ENCODE results near the gene GREM1.

GREM1 gene

DNA sequence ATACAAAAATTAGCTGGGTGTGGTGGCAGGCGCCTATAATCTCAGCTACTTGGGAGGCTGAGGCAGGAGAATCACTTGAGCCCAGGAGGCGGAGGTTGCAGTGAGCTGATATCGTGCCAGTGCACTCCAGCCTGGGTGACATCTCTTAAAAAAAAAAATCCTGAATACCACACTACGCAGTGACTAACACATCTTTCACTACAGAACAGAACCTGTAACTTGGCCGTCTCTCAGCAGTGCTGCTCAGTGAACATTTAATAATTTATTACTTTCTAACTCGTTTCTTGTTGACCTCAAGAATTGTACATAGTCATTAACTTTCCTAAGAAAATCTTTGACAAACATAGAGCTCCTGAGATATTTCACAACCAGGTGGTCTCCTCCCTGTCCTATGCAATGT lies 3.8 kb downstream of the GREM1 start:
- H3K9me3 ChIP-seq (ENCODE audit: insufficient read depth, low read depth, low read length): no peaks in the 10 kb centered on the region
- no peaks in the 10 kb centered on the region for H3F3A ChIP-seq (ENCODE audit: low read depth)
- no peaks in the 10 kb centered on the region for H3K9me2 ChIP-seq (replicated peaks; ENCODE audit: low read depth, low read length)
- H4K20me1 ChIP-seq (ENCODE audit: insufficient read depth, low read length, poor library complexity, severe bottlenecking): no peaks in the 10 kb centered on the region
- H3K4me1 ChIP-seq (ENCODE audit: insufficient read depth, low read length, poor library complexity, severe bottlenecking): peaks cover 15% of the 10 kb centered on the region
- no peak overlapping the region for H3K4me3 ChIP-seq (ENCODE audit: low read length, poor library complexity, severe bottlenecking)
- TF ChIP-seq, protein P1, sequence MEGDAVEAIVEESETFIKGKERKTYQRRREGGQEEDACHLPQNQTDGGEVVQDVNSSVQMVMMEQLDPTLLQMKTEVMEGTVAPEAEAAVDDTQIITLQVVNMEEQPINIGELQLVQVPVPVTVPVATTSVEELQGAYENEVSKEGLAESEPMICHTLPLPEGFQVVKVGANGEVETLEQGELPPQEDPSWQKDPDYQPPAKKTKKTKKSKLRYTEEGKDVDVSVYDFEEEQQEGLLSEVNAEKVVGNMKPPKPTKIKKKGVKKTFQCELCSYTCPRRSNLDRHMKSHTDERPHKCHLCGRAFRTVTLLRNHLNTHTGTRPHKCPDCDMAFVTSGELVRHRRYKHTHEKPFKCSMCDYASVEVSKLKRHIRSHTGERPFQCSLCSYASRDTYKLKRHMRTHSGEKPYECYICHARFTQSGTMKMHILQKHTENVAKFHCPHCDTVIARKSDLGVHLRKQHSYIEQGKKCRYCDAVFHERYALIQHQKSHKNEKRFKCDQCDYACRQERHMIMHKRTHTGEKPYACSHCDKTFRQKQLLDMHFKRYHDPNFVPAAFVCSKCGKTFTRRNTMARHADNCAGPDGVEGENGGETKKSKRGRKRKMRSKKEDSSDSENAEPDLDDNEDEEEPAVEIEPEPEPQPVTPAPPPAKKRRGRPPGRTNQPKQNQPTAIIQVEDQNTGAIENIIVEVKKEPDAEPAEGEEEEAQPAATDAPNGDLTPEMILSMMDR (conservative IDR thresholded peaks at IDR 0.05; ENCODE audit: low read length): no peak
- TF ChIP-seq EZH2phosphoT487 (IDR thresholded peaks at IDR 0.05; ENCODE audit: borderline replicate concordance): no peak
- H3K4me2 ChIP-seq (ENCODE audit: low read depth, low read length, poor library complexity, severe bottlenecking): no peak overlapping the region
- no peaks in the 10 kb centered on the region for H3K79me2 ChIP-seq (ENCODE audit: insufficient read depth, low read length)
- no peak overlapping the region for H3K9ac ChIP-seq (ENCODE audit: low read depth, low read length, poor library complexity, severe bottlenecking)
- no peak overlapping the region for H2AFZ ChIP-seq (ENCODE audit: low read length)
- no peaks in the 10 kb centered on the region for H3K27me3 ChIP-seq (ENCODE audit: insufficient read depth, low read length, poor library complexity, severe bottlenecking)
- H3K36me3 ChIP-seq (ENCODE audit: insufficient read depth, low read length): no peaks in the 10 kb centered on the region

DNA sequence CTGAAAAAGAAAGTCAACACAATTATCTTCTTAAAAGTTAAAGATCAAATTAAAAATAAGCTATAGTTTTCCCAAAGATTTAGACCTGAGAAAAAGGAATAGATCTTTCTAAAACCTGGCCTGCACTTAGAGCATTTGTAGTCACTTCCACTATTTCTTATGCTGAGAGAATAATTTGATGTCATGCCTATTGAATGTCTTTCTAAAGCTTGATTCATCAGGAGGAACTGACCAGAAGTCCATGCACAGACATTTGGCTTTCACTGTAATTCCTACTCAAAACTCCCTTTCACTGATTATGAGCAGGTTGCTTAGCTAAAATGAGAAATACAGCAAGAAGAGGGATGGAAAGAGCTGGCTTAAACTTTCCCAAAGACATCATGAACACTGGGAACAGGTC lies 4.3 kb downstream of the GREM1 start:
- H3F3A ChIP-seq (ENCODE audit: low read depth): no peaks in the 10 kb centered on the region
- no peaks in the 10 kb centered on the region for H3K36me3 ChIP-seq (ENCODE audit: insufficient read depth, low read length)
- H3K27me3 ChIP-seq (ENCODE audit: insufficient read depth, low read length, poor library complexity, severe bottlenecking): no peaks in the 10 kb centered on the region
- no peaks in the 10 kb centered on the region for H3K9me2 ChIP-seq (replicated peaks; ENCODE audit: low read depth, low read length)
- no peaks in the 10 kb centered on the region for H3K9me3 ChIP-seq (ENCODE audit: insufficient read depth, low read depth, low read length)
- no peak overlapping the region for H2AFZ ChIP-seq (ENCODE audit: low read length)
- H3K4me1 ChIP-seq (ENCODE audit: insufficient read depth, low read length, poor library complexity, severe bottlenecking): peaks cover 15% of the 10 kb centered on the region
- no peaks in the 10 kb centered on the region for H3K79me2 ChIP-seq (ENCODE audit: insufficient read depth, low read length)
- H4K20me1 ChIP-seq (ENCODE audit: insufficient read depth, low read length, poor library complexity, severe bottlenecking): no peaks in the 10 kb centered on the region
- H3K9ac ChIP-seq (ENCODE audit: low read depth, low read length, poor library complexity, severe bottlenecking): no peak overlapping the region
- H3K4me3 ChIP-seq (ENCODE audit: low read length, poor library complexity, severe bottlenecking): no peak overlapping the region
- TF ChIP-seq, protein P1 (conservative IDR thresholded peaks at IDR 0.05; ENCODE audit: low read length): no peak
- no peak for TF ChIP-seq EZH2phosphoT487 (IDR thresholded peaks at IDR 0.05; ENCODE audit: borderline replicate concordance)
- no peak overlapping the region for H3K4me2 ChIP-seq (ENCODE audit: low read depth, low read length, poor library complexity, severe bottlenecking)

DNA sequence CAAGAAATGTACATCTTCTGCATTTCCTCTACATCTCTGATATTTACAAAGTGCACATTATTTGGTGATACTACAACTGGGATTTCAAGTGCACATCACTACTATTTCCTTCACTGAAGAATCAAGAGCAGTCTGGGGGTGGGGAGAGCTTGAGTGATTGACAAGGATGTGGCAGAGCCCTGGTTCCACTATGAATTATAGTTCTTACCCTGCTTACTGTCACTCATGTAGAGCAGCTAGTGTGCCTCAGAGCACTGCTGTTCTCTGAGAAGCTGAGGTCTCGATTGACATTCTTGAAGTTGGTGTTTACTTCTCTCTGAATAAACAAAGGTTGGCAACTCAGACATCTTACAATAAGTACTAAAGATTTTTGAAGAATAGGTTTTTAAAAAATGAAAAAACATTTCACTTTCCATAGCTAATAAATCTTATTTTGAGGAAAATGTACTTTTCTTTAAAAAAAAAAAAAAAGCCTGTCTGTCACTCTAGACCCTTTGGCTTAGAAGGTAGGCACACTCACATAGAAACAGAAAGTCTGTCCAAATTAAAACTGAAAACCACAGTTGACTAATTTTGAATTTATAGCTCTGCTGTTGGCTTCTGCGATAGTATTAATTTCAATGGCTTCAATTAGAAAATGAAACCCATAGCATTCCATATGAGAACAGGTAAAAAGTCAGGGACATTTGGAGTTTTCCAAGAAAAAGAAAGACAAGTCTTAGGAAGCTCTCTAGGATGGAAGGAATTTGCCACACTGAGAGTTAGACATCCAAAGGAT lies 5.6 kb downstream of the GREM1 start:
- Histone ChIP-seq H3K4me1 (ENCODE audit: insufficient read depth, low read length, poor library complexity, severe bottlenecking) (peaks cover 15% of the 10 kb centered on the region), H3K27me3 (ENCODE audit: insufficient read depth, low read length, poor library complexity, severe bottlenecking) (no peaks in the 10 kb centered on the region), H3K9ac (ENCODE audit: low read depth, low read length, poor library complexity, severe bottlenecking) (no peak overlapping the region), H2AFZ (ENCODE audit: low read length) (no peak overlapping the region), H3K36me3 (ENCODE audit: insufficient read depth, low read length) (no peaks in the 10 kb centered on the region), H3K9me2 (replicated peaks; ENCODE audit: low read depth, low read length) (no peaks in the 10 kb centered on the region), H3F3A (ENCODE audit: low read depth) (no peaks in the 10 kb centered on the region), H3K79me2 (ENCODE audit: insufficient read depth, low read length) (no peaks in the 10 kb centered on the region), H4K20me1 (ENCODE audit: insufficient read depth, low read length, poor library complexity, severe bottlenecking) (no peaks in the 10 kb centered on the region), H3K9me3 (ENCODE audit: insufficient read depth, low read depth, low read length) (no peaks in the 10 kb centered on the region), H3K4me2 (ENCODE audit: low read depth, low read length, poor library complexity, severe bottlenecking) (no peak overlapping the region), H3K4me3 (ENCODE audit: low read length, poor library complexity, severe bottlenecking) (no peak overlapping the region)
- TF ChIP-seq, protein P1 (conservative IDR thresholded peaks at IDR 0.05; ENCODE audit: low read length): no peak
- no peak for TF ChIP-seq EZH2phosphoT487 (IDR thresholded peaks at IDR 0.05; ENCODE audit: borderline replicate concordance)

Data from Loucy (cell line).